GM21825 (cell line): ENCODE results near the gene MRPS12.

Experiments
- ATAC-seq: cut with Tn5 transposase; IDR thresholded peaks from one replicate; pipeline ENCODE4 v1.9.1; 2021; ENCODE audit warnings: mild to moderate bottlenecking, moderate library complexity; ENCODE audit not compliant: unreplicated experiment

MRPS12 gene

GRCh38 chr19:38910488-38910887, 20.3 kb upstream of the MRPS12 start:
- ATAC-seq, result no peak

- no peak for ATAC-seq
Measured at GRCh38 chr19:38911388-38912001, 19.2 kb upstream of the MRPS12 start.

GRCh38 chr19:38912600-38913514, 17.9 kb upstream of the MRPS12 start:
- no peak for ATAC-seq

GRCh38 chr19:38913958-38914357, 16.8 kb upstream of the MRPS12 start:
- no peak for ATAC-seq

GRCh38 chr19:38915329-38916321, 15.1 kb upstream of the MRPS12 start:
- ATAC-seq, result no peak

- ATAC-seq, result no peak
Measured at GRCh38 chr19:38917516-38917915, 13.2 kb upstream of the MRPS12 start.

- ATAC-seq, result no peak
Measured at GRCh38 chr19:38917921-38918491, 12.7 kb upstream of the MRPS12 start.

GRCh38 chr19:38918526-38918925, 12.2 kb upstream of the MRPS12 start:
- ATAC-seq, result no peak

- no peak for ATAC-seq
Measured at GRCh38 chr19:38919837-38920601, 10.7 kb upstream of the MRPS12 start.

GRCh38 chr19:38920602-38921419, 9.9 kb upstream of the MRPS12 start:
- ATAC-seq, result no peak

GRCh38 chr19:38921420-38922274, 9.1 kb upstream of the MRPS12 start:
- no peak for ATAC-seq

- no peak for ATAC-seq
Measured at GRCh38 chr19:38922482-38922881, 8.3 kb upstream of the MRPS12 start.

- no peak for ATAC-seq
Measured at GRCh38 chr19:38924388-38924787, 6.4 kb upstream of the MRPS12 start.

- ATAC-seq, result no peak
Measured at GRCh38 chr19:38928391-38929001, 2.2 kb upstream of the MRPS12 start.

GRCh38 chr19:38929929-38930775, 592 bp upstream of the MRPS12 start, which contains the start of gene SARS2:
Gene SARS2, minus strand, starts transcription at chr19:38930763. Its CDS starts 27 bp downstream, at chr19:38930736.
- ATAC-seq, result peak; percentile 69

GRCh38 chr19:38931521-38931793, 713 bp downstream of the MRPS12 start:
- no peak for ATAC-seq
